NT2/D1 (cell line): Measurements from ENCODE around the gene CCL17.

Source experiments
- SUZ12 ChIP-seq: IDR thresholded peaks from 2 replicates; pipeline ENCODE4 v1.6.1; 2011; ENCODE audit not compliant: insufficient read length, insufficient read depth; ENCODE audit errors: extremely low read depth
- YY1 ChIP-seq: IDR thresholded peaks from 2 replicates; pipeline ENCODE4 v1.6.1; 2011; ENCODE audit not compliant: insufficient read length, insufficient read depth
- ZNF274 ChIP-seq: IDR thresholded peaks from 2 replicates; pipeline ENCODE4 v1.6.1; 2011; ENCODE audit warnings: mild to moderate bottlenecking, low read depth, low read length

DNA sequence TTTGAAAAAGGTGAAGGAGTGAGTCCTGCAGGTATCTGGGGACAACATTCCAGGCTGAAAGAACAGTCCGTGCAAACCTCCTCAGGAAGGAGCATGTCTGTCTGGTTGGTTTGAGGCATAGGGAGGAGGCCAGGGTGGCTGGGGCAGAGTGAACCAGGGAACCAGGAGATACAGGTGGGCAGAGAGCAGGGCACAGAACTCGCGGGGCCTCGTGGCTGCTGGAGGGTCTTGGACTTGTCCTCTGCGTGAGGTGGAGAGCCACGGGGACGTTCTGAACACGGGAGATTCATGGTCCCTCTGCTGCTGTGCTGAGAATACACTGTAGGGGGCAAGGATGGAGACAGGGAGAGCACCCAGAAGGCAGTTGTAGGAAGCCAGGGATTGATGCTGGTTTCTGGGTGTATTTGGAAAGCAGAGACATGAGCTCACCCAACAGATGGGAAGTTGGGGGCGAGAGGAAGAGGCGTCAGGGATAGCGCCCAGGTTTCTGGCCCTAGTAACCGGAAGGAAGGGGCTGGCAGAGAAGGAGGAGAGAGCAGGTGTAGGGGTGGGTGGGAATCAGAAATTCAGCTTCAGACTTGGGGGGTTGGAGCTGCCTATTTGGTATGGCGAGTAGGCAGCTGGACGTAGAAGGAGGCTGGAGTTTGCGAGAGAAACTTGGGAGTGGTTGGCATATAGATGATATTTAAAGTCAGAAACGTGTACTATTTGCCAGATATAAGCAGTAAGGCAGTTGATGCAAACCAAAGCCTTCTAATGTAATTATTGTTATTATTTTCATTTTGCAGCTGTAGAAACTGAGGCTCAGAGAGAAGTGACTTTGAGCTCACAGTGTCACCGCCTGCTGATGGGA is at the start of gene CCL17:
- TF ChIP-seq ZNF274 (no peak), YY1 (no peak), SUZ12 (no peak)
